Stimulated activated CD4-positive, alpha-beta T cell treated with anti-CD3 and anti-CD28 coated beads, TNF-alpha, amount 100 ng/mL, for 4 hours (primary cell): ENCODE results near the gene LPP.
"Not testable (repeated sequence)": the region's sequence is repeated elsewhere in the genome, so short reads cannot be mapped to it uniquely, and the experiment has no call there.

Source experiments
- DNase-seq, 3 experiments: peaks; one replicate each; pipeline ENCODE4 v3.0.0-alpha.2; 2020; ENCODE audit warnings: low read depth in 3 of 3

LPP gene

DNA sequence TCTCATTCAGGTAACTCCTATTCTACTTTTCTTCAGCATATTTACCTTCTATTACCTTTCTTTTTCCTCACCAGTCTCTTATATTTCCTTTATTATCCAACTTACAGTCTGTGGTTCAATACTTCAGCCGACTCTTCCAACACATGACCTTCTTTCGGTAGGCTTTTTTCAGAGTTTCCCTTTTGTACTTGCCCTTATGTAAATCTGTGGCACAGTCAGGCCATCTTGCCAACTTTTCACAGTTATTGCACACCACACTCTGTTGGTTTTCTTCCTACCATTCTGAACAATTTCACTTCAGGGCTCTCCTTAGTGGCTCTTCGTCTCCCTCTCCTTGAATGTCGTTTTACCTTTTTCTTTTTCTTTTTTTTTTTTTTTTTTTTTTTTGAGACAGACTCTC is 427.8 kb downstream of the LPP start:
- DNase-seq: no peak

DNA sequence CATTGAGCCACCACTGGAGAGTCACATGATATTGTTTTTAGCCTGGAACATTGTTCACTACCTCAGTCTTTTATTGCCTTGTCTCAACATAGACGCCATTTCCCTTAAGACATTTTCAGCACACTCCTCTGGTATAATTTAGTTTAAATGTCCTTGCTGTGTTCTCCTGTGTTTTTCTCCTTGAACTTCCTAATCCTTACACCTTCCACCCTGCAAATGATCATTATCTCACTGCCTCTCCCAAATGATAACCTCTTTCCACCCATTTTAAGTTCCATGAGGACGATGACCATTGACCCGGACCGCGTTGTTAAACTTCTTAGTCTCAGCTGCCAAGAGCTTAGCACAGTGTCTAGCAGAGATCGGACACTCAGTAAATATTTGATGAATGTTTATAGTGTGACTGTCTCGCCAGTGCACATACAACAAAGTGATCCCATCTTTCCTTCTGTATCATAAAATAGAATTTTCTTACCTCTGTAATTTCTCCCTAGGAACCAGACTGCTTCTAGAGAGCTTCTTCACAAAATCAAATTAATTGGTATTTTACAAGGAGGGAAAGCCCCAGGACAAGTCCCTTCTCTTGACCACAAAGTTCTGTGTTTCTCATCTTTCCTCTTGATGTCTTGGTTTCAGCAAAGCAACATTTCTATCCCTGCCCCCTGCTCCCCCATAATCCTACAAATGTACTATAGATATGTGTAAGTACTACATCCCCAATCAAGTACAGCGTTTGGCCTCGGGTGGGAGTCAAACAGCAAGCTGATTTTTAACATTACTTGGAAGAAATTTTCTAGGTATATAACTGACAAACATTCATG is 429.6 kb downstream of the LPP start:
- DNase-seq: no peak

DNA sequence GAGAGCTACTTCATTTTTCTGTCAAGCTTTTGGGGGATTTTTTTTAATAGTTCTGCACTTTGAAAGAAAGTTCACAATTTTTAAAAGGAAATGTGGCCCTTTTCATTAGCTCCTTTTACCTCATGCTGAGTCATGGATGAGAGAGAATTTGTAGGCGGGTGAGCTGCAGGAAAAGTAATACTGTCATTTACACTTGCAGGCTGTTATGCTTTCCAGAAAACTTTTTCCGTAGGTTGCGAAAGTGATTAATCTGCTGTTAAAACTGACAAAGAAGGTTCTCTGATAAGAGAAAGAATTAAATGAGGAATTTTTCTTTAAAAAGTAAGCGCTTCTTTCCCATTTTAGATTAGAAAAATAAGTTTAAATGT is 430.2 kb downstream of the LPP start:
- DNase-seq: peak in 1 of 3 experiments; percentile 5

DNA sequence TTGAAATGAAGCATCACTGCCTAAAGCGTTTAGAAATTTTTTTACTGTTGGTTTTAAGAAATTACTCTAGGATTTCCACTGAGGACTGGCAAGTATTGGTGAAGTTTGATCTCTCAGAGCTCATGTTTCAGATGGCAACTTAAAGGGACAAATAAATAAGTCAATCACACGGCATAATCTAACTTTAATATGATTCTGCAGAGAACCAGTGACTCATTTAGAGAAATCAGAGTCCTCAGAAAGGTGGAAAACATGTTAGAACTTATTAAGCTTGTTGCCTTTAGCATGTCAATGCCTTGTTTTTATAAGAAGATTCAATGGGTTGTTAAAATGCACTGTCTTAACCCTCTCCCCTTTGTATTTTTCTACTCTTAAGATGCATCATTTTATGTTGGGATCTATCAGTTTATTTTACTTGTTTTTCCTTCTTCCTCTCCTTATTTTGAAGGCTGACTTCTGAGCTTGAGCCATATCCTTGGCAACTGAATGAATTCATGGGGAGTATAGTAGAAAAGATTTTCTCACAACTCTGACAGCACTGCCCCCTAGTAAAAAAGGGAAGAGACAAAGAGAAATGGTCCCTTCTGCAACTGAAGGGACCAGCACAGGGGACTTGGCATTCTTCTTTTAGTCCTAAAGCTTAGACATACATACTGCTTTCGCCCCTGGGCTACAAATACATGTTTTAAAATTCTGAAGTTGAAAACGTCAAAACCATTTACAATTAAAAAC is 431.2 kb downstream of the LPP start:
- no peak for DNase-seq

DNA sequence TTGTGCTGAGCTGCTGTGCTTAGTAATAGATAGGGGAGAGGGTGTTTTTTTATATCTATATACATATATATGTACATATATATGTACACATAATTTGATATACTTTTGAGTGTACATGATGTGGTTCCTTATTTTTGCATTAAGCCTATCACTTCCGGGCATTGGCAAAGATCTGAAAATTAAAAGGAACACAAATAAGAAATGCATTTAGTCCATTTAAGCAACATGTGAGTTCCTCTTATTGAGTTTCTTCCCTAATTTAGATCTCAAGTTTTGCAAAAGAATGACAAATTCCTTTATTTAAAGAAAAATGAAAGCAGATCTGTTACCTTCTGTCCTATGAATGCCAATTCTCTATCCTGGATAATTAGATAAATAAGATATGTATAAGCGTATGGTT is 435.1 kb downstream of the LPP start:
- DNase-seq: no peak

DNA sequence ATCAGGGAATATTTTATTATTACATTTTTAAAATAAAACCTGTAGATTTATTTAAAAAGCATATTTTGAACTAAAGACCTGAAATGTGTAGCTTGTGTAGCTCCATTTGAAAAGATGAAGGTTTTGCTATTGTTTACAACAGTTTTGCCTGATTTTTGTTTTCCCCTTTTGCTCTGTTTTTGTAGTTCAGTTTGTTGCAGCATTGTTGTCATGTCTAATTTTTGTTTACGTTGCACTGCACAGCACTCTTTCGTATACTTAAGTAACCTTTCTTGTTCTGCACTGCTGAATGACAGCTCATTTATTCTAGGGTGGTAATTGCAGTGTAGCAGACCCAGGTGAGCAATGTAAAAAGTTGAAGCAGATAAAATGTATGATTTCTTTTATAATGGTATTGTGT is 435.8 kb downstream of the LPP start:
- no peak for DNase-seq

DNA sequence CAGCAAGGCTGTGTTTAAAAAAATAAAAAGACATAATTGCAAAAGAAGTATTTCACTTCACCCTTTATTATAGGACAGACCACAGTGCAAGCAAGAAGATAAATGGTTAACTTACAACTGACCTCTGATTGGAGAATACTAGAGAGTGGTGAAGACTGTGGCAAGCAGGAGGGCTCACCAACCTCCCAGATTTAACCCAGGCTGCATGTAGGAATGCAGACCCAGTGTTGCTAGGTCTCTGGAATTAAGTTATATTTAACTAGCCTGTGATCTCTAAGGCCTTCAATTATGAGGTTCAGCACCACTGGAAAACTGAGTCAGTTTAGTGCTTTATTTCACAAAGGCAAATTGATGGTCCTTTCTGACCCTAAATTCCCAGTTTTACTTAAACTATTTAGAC is 436.6 kb downstream of the LPP start:
- DNase-seq: no peak

DNA sequence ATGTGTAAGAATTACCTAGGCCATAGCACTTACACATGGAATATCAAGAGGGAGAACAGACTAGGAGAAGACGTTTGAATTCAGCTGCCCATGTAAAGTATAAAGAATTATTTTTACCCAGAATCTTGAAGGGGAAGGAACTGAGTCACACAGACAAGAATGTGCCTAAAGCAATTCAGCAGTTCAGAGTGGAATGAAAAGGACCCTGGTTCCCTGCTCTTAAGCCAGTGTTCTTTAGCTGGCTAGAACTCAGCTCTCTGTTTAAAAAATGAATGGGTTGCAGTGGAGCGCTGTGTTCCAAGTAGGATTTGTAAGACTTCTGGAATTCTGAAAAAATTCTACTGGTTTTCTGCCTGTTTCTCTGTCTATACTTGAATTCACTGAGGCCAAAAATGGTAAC is 440.2 kb downstream of the LPP start:
- no peak for DNase-seq

DNA sequence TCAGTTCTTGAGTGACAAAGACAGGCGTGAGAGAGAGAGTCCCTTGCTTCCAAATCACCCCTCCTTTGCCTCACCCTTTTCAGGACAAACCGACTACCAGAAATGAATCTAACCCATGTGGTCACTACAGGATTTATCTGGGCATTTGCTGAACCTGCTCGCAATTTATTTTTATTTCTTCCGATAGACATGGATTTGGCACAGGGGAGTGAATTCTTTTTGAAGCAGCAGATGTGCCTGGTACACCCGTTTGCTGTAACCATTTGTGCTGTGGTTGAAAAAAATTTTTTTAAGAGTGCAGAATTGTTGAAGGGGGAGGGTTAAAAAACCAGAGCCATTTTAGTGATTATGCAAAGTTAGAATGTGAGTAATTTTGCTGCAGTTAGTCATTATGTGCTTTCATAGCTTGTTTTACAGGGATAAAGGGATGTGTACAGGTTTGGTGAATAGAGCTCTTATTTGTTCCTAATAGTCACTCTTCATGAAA is 442.0 kb downstream of the LPP start:
- no peak for DNase-seq

DNA sequence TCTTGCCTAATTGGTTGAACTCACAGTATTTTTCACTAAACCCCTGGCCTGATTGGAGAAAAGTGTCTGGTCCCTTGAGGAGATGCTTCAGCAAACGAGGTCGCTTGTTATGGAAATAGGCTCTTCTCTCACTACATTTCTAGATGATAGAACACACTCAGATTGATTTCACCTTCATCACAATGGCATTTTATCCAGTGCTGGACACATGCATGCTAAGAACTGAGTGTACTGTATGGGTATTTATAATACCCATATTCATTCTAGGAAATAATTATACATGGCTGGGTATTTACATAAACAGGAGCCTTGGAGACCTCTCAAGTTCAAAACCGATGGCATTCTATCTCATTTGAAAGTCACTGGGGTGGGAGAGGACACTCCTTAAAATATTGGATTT is 444.9 kb downstream of the LPP start:
- DNase-seq: no peak

DNA sequence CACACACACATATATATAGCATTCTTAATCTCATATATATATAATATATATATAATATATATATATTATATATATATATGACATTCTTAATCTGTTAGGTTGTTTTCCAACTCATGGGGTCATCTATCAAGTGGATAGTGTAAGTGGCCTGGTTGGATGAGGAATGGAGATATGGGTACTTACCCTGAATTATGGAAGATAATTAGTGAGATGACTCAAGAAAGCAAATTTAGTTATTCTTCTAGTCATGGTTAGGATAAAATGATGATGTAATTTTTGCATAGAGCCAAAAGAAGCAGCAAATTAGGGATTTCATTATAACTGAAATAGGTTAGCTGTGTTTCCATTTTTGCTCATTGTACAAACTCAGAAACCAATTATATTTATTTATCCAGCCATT is 448.2 kb downstream of the LPP start:
- DNase-seq: no peak

DNA sequence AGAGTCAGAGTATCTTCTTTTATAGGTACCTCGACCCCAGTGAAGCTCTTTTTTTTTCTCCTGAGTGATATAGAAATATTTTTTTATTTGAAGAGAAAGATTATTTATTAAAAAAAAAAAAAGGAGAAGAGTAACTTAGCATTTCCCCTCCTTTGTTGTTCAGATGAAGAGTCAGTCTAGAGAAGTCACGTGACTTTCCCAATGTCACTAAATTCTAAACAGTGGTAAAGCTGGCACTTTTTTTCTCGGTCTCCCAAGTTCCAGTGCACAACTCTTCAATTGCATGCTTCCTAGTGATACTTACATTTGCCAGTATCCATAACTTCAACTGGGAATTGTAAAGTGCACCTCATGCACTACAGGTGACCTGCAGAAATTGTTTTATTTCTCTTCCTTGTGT is 448.7 kb downstream of the LPP start:
- DNase-seq: no peak

DNA sequence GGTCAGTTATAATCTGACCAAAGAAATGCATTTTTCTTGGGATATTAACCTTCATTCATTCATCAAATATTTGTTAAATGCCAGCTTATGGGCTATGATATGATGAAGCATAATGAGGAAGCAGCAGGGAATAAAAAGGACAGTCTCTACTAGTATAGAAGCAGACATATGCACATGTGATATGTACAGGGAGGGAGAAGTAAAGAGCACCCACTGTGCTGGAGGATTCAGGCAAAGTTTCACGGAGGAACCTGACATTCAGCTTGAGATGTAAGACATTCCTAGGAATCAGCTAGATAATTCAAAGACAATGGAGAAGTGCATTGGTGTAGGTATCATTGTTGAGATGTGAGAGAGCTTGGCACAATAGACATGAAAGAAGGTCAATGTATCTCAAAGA is 450.7 kb downstream of the LPP start:
- no peak for DNase-seq

DNA sequence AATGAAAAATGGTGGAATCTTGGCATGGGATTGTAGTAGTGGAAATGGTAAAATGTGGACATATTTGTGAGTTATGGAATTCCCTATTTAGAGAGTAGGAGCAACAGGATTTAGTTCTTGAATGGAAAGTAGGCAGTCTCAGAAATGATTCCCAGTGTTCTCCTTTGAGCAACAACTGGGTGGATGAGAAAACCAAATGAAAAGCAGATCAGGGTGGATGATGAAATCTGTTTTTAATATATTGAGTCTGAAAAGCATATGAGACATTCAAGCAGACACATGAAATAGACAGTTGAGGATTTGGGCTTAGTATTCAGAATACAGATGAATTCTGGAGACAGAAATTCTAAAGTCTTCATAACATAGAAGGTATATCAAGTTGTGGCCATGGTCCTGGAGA is 451.3 kb downstream of the LPP start:
- DNase-seq: no peak

DNA sequence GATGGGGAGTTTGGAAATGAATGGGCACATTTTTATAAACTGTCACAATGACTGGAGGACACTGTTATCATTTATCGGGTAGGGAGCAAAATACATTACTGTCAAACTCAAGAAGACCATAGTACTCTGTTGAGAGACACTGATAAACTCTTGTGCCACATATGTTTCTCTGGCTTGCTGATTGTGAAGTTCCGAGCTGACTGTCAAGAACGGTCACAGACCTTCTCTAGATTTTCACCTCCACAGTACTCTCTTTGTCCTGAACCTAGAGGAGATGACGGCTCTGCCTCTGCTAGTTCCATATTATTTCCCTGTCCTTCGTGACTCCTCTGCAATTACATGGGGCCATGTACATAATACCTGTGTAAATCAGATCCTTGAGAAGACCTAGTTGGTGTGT is 451.9 kb downstream of the LPP start:
- no peak for DNase-seq

DNA sequence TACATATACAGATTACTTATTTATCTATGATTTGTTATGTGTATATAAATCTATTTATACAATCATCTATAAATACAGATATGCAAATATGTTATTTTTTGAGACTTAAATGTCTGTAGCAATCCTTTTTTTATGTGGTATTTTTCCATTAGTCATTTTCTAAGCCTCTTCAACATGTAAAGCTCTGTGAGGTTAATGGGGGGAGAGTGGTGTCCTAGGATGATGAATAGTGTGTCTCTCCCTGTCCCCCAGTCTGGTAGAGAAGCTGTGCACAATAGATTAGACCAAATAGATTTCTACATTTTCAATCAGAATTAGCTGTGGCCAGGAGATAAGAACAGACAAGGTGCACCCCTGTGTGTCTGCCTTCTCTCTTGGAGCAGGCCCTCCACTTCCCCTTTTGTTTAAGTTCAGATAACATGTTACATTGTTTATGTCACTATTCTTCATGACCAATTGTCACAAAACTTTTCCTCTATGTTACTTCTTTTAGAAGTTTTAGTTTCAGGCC is 453.9 kb downstream of the LPP start:
- no peak for DNase-seq

DNA sequence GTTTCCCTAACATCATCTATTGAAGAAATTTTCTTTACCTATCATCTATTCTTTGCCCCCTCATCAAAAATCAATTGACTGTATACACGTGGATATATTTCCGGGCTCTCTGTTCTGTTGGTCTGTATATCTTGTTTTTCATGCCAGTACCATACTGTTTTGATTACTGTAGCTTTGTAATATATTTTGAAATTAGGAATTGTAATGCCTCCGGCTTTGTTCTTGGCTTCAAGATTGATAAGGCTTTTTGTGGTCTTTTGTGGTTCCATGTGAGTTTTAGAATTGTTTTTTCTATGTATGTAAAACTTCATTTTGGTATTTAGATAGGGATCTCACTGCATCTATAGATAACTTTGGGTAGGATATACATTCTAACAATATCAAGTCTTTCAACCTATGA is 454.4 kb downstream of the LPP start:
- no peak for DNase-seq

DNA sequence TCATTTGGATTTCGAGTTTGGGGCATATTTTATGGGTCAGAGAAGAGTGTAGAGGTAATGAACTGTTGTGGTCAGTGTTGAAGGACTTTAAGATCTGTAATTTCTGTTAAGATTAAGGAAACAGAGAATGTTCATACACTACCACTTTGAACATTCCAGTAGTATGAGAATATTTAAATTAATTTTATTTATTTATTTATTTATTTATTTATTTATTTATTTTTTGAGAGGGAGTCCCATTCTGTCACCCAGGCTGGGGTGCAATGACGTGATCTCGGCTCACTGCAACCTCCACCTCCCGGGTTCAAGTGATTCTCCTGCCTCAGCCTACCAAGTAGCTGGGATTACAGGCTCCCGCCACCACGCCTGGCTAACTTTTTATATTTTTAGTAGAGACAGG is 459.8 kb downstream of the LPP start:
- not testable (repeated sequence) for DNase-seq

DNA sequence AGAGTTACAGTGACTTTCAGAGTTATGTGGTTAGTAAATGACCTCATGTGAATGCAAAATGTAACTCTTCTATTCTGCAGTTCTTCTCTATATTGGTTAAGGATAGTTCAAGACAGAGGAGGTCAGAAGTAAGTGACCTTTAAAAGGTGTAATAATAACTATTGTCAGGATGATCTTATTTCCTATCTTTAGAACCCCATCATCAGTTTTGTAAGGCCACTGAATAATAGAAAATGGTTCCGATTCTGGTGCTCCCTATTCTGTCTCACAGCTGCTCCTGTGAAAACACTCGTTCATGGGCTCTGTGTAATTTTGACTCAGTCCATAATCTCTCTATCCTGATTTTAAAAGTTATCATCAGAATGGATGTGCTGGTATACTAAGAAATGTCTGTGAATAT is 463.3 kb downstream of the LPP start:
- no peak for DNase-seq

DNA sequence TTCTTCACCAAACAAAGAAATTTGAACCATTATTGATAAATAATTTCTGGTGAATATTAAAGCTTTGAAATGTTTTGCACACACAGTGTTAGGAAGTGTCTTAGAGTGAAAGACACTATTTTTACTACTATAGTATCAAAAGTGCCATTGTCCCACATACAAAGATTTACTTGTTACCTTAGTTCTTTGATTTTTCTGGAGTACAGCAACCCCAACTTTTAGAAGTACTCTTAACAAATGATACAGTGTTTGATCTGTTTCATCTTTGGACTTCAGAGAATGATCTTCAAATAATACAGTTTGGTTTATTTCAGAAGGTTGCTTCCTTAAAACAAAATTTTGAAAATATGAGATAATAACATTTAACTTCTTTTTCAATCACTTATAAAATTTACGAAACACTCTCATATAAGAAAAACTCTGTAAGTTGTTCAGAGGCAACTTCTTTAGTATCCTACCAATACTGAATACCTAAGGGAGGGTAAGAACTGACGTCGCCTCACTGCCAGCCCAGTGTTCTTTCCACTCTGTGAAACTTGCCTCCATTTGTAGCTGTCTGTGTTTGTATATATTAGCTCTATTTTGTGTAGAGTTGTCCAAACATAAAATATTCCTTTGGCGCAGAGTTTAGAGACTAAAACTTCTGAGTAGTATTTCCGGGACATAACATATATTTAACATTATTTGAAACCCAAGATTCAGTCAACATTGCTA is 464.2 kb downstream of the LPP start:
- DNase-seq: no peak

DNA sequence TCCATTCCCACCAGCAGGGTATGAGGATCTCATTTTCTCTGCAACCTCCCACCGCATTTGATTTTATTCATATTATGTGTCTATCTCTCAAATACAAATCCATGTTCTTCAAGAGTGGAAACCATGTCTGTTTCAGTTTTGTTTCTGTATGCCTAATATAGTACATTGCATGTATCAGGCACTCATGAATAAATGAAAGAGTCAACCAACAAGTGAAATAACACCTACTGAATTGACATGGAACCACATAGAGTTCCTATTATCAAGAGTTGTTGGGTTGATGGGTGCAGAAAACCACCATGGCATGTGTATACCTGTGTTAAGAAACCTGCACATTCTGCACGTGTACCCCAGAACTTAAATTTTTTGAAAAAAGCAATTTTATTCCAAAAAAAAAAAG is 466.8 kb downstream of the LPP start:
- DNase-seq: no peak

DNA sequence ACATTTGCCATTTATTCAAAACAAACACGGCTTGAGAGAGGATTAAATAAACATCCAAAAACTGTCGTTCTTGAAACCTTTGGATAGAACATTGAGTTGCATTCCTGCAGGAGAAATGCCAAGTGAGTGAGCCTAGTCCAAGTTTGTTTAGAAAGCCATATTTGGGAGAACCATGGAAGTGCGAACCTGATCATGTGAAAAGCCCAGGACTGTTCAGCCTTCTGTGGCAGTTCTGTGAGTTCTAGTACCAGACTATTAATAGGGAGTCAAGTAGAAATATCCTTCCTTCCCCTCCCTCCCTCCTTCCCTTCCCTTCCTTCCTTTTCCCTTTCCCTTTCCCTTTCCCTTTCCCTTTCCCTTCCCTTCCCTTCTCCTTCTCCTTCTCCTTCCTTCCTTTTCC is 470.4 kb downstream of the LPP start:
- DNase-seq: no peak

DNA sequence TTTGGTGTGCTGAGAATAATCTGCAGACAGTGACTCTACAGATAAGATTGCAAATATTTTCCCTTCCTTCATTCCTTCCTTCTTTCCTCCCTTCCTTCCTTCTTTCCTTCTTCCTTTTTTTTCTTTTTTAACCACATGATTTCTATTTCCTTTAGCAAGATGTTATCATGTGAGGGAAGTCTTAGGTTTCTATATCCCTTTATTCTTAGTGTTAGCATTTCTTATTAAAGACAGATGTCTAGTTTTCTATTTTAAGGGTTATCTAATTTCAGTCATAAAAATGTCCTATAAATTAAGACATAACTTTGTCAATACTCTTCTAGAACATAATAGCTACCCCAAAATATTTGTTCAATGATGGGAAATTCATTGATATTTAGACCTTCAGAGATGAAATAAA is 470.9 kb downstream of the LPP start:
- DNase-seq: no peak
